Tibial nerve (tissue), 4 donors: ENCODE data around the gene FOXJ3. TPM values are rescaled to one million over a fixed set of nuclear protein-coding genes. Genes with fewer than 3 reads are reported as not detected.

Experiments used
- DNase-seq, 2 donors: peaks; one replicate each; pipeline ENCODE4 v3.0.0-alpha.2; 2019; ENCODE audit warnings: low spot score in 2 of 2
- H3K27ac ChIP-seq, 4 donors: fragments of 200-600 bp; sonication (generic) in 3 of 4; one replicate each; pipeline ENCODE4 v1.5.1; 2017 to 2019; ENCODE audit warnings: mild to moderate bottlenecking in 1 of 4
- H3K27me3 ChIP-seq, 2 donors: fragments of 200-600 bp; sonication (generic) in 1 of 2; one replicate each; pipeline versions ENCODE4 v1.5.1 to v1.6.0; 2017 to 2019
- H3K36me3 ChIP-seq, 3 donors: fragments of 200-600 bp; sonication (generic); one replicate each; pipeline ENCODE4 v1.5.1; 2018 to 2019
- H3K4me1 ChIP-seq, 4 donors: fragments of 200-600 bp; sonication (generic) in 3 of 4; one replicate each; pipeline ENCODE4 v1.5.1; 2017 to 2019
- H3K4me3 ChIP-seq, 4 donors: fragments of 200-600 bp; sonication (generic) in 3 of 4; one replicate each; pipeline ENCODE4 v1.5.1; 2017 to 2019; ENCODE audit warnings: mild to moderate bottlenecking in 1 of 4, moderate library complexity in 1 of 4
- H3K9me3 ChIP-seq, 4 donors: fragments of 200-600 bp; sonication (generic) in 3 of 4; one replicate each; pipeline ENCODE4 v1.5.1; 2017 to 2019
- CTCF ChIP-seq, 5 experiments: fragments of 200-600 bp in 3 of 5; fragments of 450-650 bp in 2 of 5; sonication (generic) in 3 of 5; IDR thresholded peaks; one replicate each; pipeline ENCODE4 v1.5.1; 2016 to 2019; ENCODE audit warnings: antibody characterized with exemption in 5 of 5, mild to moderate bottlenecking in 3 of 5, moderate library complexity in 2 of 5
- EP300 ChIP-seq, 2 donors: sonication (generic); formaldehyde crosslinking; IDR thresholded peaks; one replicate each; pipeline ENCODE4 v1.6.1; 2017; ENCODE audit warnings: antibody characterized with exemption in 2 of 2, mild to moderate bottlenecking in 1 of 2
- POLR2A ChIP-seq, 2 donors: fragments of 450-650 bp; IDR thresholded peaks; one replicate each; pipeline ENCODE4 v1.6.1; 2017; ENCODE audit warnings: antibody characterized with exemption in 2 of 2, mild to moderate bottlenecking in 2 of 2, moderate library complexity in 2 of 2
- WGBS, 2 donors: methylation state at CpG; one replicate each; pipeline ENCODE4 v1.1.5; 2018; 5-methylcytosine and 5-hydroxymethylcytosine counted together
- total RNA-seq, 4 donors: library from RNA; depleted of rRNA; stranded (reverse); fragments of >200 nt; gene quantifications; one replicate each; pipeline ENCODE4 v1.1.0, GENCODE V29; 2016

The FOXJ3 gene
- total RNA-seq, 4 donors from 2014 or later, result 42.7 to 68.1 (median 64.5) TPM

DNA sequence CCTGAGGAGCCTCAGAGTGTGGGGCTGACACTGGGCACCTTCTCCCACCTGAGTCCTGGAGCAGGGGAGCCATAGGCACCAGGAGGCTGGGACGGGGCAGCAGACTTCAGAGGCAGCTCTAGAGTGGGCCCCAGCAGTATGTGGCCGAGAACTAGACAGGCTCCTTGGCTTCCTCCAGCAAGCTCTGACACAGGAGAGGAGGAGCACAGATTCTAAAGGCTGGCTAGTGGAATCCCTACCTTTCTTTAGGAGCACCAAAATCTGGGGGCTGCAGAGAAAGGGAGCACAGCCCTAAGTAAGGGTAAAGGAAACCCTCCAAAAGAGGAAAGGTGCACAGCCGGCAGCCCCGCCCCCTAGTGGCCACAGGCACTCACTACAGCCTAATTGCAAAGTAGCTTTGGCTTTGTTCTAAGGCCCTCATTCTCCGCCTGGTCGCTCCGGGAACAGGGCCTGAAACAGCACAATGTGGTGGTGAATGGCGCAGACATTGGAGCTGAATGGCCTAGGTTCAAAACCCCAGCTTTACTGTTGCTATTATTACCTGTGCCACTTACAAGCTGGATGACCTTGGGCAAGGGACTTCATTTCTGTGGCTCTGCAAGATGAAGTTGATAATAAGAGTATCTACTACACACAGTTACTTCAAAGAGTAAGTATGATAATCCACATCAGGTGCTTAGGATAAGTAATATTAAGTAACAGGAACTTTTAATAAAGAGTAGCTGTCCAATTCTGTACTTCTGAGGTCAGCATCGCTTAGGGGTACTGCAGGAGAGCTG is 161.7 kb downstream of the FOXJ3 start:
- Histone ChIP-seq H3K9me3 (no peaks in the 10 kb centered on the region), H3K27me3 (no peaks in the 10 kb centered on the region), H3K4me3 (no peak overlapping the region), H3K4me1 (peaks cover 0 to 55% (median 11%) of the 10 kb centered on the region in 4 donors), H3K36me3 (no peaks in the 10 kb centered on the region), H3K27ac (no peak overlapping the region)
- TF ChIP-seq CTCF (IDR thresholded peaks at IDR 0.05), result peak; percentile 87 to 96 (median 93)
- no peak for TF ChIP-seq POLR2A (IDR thresholded peaks at IDR 0.05)
- TF ChIP-seq EP300 (IDR thresholded peaks at IDR 0.05), result no peak
- peak; percentile 26 to 39 for DNase-seq
- WGBS, 2 donors, result 25 to 38% methylated on average over 9 of the region's 9 CpGs

- 58 to 69% methylated on average over 10 to 15 of the region's 15 CpGs for WGBS, 2 donors
- H3K27ac ChIP-seq, result no peak overlapping the region
- no peak for DNase-seq
Observed at GRCh38 chr1:42172381-42173133, 162.5 kb downstream of the FOXJ3 start.

GRCh38 chr1:42171679-42172266 is 163.3 kb downstream of the FOXJ3 start:
- Histone ChIP-seq H3K4me3 (no peak overlapping the region), H3K27me3 (no peaks in the 10 kb centered on the region), H3K4me1 (peaks cover 0 to 39% (median 7%) of the 10 kb centered on the region in 4 donors), H3K36me3 (no peaks in the 10 kb centered on the region), H3K9me3 (no peaks in the 10 kb centered on the region), H3K27ac (no peak overlapping the region)
- no peak for DNase-seq
- TF ChIP-seq CTCF (IDR thresholded peaks at IDR 0.05) (no peak), POLR2A (IDR thresholded peaks at IDR 0.05) (no peak), EP300 (IDR thresholded peaks at IDR 0.05) (no peak)
- WGBS, 2 donors, result 69 to 70% methylated on average over 6 of the region's 6 CpGs

More at GRCh38 chr1:42172381-42173133, 162.5 kb downstream of the FOXJ3 start:
- H3K9me3 ChIP-seq, result no peaks in the 10 kb centered on the region
- H3K4me1 ChIP-seq, result peaks cover 0 to 47% (median 8%) of the 10 kb centered on the region in 4 donors
- H3K27me3 ChIP-seq, result no peaks in the 10 kb centered on the region
- no peaks in the 10 kb centered on the region for H3K36me3 ChIP-seq
- H3K4me3 ChIP-seq, result no peak overlapping the region
- no peak for TF ChIP-seq POLR2A (IDR thresholded peaks at IDR 0.05)
- TF ChIP-seq CTCF (IDR thresholded peaks at IDR 0.05), result no peak
- TF ChIP-seq EP300 (IDR thresholded peaks at IDR 0.05), result no peak

DNA sequence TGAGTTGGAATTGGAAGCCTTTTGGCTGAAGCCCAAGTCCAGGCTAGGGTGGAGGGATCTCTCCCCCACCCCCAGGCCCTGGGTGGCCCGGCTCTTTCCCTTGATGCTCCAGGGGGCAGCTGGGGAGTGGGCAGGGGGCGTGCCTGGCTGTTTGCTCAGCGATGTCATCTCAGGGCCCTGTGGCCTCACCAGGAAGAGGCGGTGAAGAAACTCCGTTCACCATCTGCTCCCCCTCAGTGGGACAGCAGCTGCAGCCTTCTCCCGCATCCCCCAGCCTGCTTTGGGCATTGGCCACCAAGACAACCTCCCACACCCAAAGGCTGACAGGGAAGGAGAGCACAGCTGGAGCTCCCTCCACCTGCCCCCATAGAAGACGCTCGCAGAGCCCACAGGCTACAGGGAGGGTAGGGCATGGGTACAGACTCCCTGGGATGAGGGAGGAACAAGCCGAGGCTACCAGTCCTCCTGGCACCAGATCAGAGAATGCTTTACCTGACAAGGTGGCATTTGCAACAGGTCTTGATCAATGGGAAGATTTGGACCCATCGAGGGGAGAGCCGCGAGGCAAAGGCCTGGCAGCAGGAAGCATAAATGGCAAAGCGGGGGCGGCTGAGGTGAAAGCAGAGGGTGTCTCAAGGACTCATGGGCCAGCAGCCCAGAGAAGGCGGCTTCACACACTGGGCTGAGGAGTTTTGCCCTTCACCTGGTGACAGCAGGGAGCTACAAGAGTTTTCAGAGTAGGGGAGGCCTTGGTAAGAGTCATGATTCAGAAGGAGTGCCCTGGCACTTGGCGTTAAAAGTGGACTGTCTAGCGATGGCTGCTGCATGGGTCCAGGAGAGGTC is 164.0 kb downstream of the FOXJ3 start:
- 59 to 66% methylated on average over 17 of the region's 17 CpGs for WGBS, 2 donors
- H3K27ac ChIP-seq, result no peak overlapping the region

More for the DNA sequence above, 164.0 kb downstream of the FOXJ3 start:
- H3K4me1 ChIP-seq, result peaks cover 0 to 34% (median 4%) of the 10 kb centered on the region in 4 donors
- no peak for DNase-seq
- H3K36me3 ChIP-seq, result no peaks in the 10 kb centered on the region
- H3K27me3 ChIP-seq, result no peaks in the 10 kb centered on the region
- no peak overlapping the region for H3K4me3 ChIP-seq
- H3K9me3 ChIP-seq, result no peaks in the 10 kb centered on the region
- TF ChIP-seq CTCF (IDR thresholded peaks at IDR 0.05), result no peak
- no peak for TF ChIP-seq EP300 (IDR thresholded peaks at IDR 0.05)
- TF ChIP-seq POLR2A (IDR thresholded peaks at IDR 0.05), result no peak
